Right ventricle myocardium inferior (tissue), 1 donor: Measurements from ENCODE around the gene ESRRG. TPM values are rescaled to one million over a fixed set of nuclear protein-coding genes. Genes with fewer than 3 reads are reported as not detected.
"Not testable (repeated sequence)": the region's sequence is repeated elsewhere in the genome, so short reads cannot be mapped to it uniquely, and the experiment has no call there.

Experiments
- ATAC-seq: fragments of 200-7000 bp; cut with Tn5 transposase; one replicate; pipeline ENCODE4 v1.9.1; 2020; ENCODE audit warnings: mild to moderate bottlenecking, moderate library complexity
- DNase-seq: peaks from one replicate; pipeline ENCODE4 v3.0.0; 2021; ENCODE audit errors: missing footprints
- intact Hi-C: fragments of 100-400 bp; cut with DNase I; formaldehyde crosslinking; loops from one replicate; pipeline ENCODE4 v1.11.0; 2022
- total RNA-seq: library from RNA; stranded (reverse); fragmentation: NEBNext Ultra II Directional; extraction: Animal tissue kit (Norgen Biotek cat#: 25700); gene quantifications from one replicate; pipeline ENCODE4 v1.2.1, GENCODE V29; 2021
- donor health status: DM: no; HTN: yes; CAD: no; lungs with severe emphysema.

The ESRRG gene
- total RNA-seq, 1 donor from 2014 or later, result 46.2 TPM

DNA sequence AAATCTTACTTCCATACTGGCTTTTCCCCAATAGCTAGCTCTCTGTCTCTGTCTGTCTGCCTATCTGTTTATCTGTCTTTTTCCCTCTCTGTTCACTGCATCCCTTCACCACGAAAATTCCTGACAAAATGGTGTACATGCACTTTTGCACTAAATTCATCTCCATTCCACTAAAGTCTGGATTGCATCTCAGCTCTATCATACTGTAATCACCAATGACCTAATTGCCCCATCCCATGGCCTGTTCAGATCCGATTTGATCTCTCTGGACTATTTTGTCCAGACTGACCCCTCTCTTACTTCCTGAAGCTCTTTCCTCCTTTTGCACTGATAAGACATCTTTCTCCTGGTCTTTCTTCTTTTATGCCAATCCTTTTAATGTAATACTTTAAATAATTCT is 187.5 kb downstream of the ESRRG start:
- DNase-seq (no peak), ATAC-seq (no peak)
- intact Hi-C loops, result no loop called here

DNA sequence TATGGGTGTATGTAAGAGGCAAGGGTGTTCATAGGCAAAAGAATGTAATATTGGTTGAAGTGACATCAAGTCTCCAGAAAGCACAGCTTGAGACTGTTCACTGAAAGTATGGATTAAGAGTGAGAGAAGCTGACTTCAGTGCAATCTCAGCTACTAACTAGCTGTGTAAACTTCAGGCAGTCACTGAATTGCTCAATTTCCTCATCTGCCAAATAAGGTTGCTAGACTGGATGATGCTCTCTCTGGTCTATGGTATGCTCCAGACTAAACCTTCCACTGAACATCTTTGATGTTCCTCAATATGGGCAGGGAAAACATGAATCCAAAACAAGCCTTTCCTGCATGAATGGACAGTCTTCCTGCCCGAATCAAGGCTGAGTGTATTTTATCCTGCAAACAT is 188.2 kb downstream of the ESRRG start:
- ATAC-seq (no peak), DNase-seq (no peak)
- intact Hi-C loops, result no loop called here

DNA sequence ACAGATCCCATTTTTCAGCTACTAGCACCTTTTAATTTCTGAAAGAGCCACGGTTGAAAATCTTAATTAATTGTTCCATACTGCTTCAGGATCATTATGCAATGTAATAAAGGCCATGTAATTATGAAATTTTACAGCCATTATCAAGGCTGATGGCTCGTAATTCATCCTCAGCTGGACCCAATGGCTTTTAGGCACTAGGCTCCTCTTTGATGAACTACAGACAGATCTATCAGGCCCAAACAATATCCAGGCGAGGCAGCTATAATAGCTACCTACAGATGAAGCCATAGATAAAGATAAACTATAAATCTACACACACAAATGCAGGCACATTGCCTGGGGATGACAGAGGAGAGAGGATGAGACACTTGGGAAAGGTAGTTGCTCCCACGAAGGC is 189.5 kb downstream of the ESRRG start:
- intact Hi-C loops, result no loop called here
- no peak for ATAC-seq
- no peak for DNase-seq

DNA sequence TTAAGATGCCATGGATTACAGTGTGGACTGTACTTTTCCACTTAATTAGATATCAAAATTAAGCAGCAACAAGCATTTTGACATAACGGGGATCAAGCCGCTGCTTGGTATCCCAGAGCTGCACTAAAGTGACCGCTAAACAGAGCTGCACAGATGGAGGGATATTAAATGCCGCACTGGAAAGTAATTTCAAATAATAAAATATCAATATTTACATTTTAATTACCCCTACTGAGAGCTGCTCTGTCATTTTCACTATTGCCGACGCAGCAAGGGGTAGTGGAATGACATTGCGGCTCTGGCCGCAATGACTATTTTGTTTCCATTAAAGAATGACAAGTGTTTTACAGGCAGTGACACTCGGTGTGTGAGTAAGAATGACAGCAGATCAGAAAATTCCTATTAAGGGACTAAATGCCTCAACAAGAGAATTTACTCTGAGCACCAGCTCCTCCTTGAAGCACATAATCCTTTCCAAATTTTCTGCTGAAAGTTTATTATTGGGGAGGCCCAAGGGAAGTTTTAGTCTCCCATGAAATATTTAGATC is 190.9 kb downstream of the ESRRG start:
- DNase-seq (no peak), ATAC-seq (no peak)
- intact Hi-C loops, result no loop called here

DNA sequence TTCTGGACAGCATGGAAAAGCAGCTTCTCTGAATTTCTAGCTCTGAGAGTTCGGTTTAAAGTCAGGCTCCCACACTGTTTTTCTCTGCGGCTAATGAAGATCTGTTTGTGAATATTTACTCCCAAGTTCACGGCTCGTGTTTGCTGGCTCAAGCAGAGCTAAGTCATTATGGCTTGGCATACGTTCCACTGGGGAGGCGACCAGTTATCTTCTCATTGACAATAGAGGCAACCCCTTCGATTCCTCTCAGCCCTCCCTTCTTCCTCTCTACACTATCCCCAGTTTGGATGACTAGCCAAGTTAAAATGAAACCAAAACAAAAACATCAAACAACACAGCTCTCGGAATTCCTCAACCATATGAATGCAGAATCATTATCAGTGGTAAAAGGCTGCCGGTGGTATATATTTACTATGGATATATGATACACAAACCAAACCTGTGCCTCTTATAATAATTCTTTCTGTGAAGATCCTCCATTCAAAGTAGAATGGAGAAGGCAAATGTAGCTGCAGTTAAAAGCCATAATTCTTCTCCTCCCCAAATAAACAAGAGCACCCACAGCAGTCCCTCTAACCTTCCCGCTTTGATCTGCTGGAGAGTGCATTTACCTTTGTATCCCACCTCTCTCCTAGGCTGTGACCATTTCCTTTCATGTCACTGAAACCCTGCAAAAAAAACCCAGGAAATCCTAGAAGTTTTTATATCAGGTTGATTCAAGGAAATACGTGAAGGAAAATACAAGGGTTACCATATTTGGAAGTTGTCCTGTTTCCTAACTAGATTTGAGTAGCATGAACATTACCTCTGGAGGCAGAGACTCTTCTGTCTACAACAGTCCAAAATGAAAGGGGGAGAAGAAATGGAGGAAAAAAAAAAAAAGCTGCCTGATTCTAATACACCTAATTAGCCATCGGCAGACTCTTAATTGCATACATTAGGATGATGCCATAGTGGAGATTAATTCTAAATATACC is 191.7 kb downstream of the ESRRG start:
- ATAC-seq (peak; percentile 46), DNase-seq (no peak)
- intact Hi-C loops, result no loop called here

DNA sequence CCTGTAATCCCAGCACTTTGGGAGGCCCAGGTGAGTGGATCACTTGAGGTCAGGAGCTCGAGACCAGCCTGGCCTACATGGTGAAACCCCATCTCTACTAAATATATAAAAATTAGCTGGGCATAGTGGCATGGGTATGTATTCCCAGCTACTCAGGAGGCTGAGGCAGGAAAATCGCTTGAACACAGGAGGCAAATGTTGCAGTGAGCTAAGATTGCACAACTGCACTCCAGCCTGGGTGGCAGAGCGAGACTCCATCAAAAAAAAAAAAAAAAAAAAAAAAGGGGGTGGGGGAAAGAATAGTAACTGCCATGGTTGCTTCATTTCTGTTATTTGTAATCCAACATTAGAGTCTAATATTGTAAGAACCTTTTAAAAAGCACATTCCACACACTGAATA is 193.4 kb downstream of the ESRRG start:
- DNase-seq, intact Hi-C loops: not testable (repeated sequence)

DNA sequence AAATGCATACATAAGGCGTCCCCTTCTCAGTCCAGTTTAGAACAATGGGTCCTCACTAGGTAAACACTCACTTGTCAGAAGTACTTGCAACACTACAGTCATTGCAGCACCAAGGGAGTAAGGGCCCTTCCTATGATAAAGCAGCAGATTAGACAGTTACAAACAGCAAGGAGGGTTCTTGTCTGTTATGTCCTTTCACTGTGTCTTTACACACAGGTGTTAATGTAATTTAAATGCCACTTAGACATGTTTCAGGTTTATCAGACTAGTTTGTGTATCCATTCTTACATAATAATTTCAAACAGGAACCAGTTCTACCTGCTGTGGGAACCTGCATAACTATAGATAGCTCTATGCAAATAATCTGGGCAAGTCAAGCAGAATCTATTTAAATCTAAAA is 194.4 kb downstream of the ESRRG start:
- no peak for DNase-seq
- intact Hi-C loops, result no loop called here
- ATAC-seq, result no peak

More for the DNA sequence above, 193.4 kb downstream of the ESRRG start:
- not testable (repeated sequence) for ATAC-seq

DNA sequence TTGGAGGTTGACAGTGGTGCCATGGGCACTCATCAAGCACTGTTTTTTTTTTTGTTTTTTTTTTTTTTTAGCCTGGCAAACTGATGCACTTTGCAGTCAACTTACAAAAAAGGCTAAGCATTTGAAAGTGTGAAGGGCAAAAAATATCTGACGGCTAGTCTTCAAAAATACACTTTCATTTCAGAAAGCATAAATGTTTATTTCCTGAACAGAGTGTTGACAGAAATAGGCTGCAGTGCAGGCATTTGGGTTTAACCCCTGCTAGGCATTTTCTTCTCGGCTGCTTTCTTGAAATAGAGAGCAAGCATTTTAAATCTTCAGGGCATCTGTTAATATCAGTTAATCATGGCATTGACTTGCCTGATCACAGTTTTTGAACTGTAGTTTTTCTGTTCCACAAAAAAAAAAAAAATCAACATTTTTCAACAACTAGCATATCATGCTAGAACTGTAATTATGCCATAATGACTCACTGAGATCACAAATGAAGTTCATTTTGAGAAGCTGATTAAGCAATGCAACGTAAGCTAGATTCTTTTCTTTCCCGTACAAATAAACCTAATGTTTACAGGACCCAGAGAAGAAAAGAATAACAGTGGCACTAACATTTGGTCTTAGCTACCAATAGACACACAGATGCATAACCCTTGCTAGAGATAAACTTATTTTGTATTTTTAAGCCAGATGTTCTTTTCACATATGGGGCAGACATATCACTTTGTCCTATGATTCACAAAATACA is 199.6 kb downstream of the ESRRG start:
- ATAC-seq (no peak), DNase-seq (no peak)
- intact Hi-C loops, result no loop called here

DNA sequence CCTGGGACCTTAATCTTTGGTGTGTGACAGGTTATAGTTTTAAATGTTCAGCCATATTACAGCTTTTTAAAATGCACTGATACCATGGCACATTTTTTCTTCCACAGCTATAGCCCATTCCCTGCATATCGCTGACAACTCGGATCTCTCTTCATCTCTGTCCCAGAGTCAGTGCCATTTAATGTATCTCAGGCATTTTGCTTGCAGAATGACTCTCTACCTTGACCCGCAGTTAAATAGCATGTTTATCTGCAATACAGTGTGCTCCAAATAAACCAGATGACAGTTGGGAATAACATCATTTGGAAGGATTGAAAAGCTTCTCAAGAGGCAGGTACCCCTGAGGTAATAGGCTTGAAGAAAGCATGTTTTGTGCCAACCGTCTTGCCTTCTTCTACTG is 200.2 kb downstream of the ESRRG start:
- intact Hi-C loops, result no loop called here
- DNase-seq (no peak), ATAC-seq (no peak)

DNA sequence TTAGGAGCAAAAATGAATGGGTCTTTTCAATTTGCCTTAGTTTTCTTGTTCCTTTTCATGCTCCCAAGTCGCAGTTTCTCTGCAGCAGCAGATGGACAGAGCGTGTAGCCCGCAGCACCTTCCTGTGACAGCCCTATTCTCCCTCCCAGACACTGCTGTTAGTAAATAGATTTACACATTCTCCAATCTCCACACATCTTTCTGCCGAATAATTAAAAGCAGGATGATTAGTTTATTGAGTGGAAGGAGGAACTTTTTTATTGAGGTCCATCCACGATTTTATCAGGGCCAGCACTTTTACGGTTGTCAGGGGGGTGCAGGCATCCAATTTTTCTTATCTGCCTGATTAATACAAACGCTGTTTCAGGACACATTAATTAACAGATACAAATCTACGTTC is 201.8 kb downstream of the ESRRG start:
- DNase-seq (no peak), ATAC-seq (no peak)
- intact Hi-C loops, result no loop called here

DNA sequence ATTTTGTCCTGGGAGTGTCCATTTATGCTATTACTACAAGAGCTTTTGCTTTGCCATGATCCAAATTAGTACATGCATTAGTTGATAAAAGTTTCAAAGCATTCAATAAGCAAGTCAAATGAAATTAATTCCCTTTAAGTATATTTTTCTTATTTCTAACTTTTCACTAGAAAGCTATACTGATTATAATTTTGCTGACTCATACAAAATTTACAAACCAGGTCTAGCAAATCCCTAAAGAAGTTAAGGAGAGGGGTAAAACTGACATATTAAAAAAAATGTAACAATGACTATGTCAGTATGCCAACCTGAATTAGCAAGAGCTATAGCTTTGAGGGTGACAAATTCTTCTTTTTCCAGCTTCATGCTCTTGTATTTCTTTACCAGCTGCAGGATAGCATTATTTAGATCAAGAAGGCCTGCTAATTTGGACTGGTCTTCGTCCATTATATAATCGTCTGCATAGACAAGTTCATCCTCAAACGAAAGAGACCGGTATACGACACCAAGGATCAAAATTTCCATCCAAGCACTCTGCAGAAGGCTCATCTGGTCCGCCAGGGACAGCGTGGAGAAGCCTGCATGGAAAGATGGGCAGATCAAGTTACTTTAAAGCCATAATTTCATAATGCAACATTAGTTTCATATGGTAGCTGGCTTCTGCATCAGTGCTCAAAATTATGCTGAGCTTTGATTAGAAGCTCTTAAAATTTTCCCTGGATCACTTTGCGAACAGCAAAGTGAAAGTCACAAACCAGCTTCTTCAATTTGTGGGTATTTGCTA is 204.2 kb downstream of the ESRRG start:
- no peak for ATAC-seq
- DNase-seq, result no peak
- intact Hi-C loops, result no loop called here

DNA sequence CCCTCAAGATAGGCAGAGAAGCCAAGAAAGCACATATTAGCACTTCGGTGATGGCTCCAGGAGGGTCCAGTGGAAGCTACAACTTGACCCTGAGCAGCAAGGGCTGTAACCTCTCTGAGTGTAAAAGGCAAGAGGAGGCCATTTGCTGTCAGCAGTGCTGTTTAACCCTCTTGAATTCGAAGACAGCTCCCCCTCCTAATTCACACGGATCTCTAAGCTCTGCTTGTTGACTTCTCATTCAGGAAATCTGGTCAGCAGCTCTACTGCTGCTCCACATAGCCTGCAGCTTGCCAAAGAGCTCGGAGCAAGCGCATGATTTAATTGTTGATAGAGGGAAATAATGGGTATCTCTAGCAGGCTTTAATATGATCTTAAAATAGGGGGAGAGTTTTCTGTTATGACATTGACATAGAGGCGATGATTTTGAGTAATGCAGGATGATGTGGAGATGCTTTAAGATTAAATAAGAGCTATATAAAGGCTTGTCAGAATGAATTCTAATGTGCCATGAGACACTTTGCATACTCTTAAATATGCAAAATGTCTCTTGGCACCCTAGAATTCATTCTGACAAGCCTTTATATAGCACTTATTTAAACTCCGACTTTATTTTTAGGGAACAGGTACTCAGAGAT is 220.6 kb downstream of the ESRRG start:
- ATAC-seq (no peak), DNase-seq (no peak)
- intact Hi-C loops, result no loop called here

DNA sequence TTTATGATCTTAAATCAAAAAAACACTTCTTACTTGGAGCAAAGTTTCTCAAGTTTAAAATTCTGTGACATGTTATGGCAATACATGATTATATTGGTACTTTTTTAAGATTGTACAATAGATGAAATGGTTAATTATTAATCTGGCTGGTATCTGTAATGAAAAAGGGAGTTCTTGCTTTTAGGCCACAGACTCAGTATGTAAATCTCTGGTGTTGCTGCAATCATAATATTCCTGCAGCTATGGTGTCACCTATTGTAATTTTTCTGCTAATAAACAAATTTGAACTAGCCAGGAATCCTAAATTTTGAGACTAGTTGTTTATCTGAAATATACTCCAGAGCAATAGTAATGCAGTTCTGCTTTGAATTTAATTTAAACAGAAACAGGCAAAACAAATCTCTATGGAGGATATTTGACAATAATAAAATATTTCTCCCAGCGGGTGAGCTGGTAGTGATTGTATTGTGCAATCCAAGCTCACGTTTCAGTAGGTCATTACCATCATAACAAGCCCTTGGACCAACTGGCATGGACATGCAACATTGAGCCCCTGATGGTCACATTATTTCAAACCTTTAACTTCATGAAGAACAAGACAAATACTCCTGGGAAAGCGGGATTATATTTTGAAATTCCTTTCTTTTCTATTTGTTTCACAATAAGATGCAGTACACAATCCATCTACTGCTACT is 222.8 kb downstream of the ESRRG start:
- intact Hi-C loops, result no loop called here

DNA sequence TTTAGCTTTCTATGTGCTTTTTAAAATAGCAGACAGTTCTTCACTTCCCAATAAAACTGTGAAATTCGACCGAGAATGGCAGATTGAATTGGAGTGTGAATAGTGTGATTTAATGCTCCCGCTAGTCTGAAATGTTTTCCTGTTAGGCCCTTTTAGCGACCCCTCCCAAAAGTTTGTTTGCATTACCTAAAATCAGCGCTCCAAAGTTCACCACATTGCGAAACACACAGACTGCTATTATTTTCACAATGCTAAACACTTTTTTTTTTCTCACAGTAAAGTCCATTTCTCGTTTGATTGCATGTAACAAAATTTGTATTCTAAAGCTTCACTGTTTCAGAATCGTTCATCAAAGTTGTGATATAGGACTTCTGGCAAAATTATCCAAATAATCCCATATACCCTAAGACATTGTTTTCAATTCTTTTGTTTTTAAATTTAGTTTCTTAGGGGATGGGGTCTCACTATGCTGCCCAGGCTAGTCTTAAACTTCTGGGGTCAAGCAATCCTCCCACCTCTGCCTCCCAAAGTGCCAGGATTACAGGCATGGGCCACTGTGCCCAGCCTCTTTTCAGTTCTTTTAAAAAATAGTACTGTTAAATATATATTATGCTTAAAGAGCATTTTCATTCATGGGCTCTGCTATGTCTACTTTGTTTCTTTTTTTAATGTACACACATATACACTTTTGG is 223.5 kb downstream of the ESRRG start:
- DNase-seq (no peak), ATAC-seq (no peak)
- intact Hi-C loops, result no loop called here

More for the DNA sequence above, 222.8 kb downstream of the ESRRG start:
- no peak for ATAC-seq
- no peak for DNase-seq

DNA sequence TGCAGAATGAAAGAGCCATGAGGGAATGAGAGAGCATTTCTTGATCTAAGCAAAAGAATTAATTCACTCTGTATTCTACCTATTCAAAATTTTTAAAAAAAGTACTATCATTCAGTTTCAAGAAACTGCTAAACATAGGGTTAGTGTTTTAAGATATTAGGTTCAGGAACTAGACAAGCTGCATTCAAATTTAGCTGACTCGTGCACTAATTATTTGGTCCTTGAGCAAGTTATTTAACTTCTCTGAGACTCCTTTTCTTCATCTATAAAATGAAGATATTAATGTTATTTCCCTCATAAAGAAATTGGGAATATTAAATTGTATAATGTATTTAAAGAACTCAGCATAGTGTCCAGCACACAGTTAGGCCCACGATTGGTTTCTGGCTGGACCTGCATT is 225.0 kb downstream of the ESRRG start:
- DNase-seq (no peak), ATAC-seq (no peak)
- intact Hi-C loops, result no loop called here

DNA sequence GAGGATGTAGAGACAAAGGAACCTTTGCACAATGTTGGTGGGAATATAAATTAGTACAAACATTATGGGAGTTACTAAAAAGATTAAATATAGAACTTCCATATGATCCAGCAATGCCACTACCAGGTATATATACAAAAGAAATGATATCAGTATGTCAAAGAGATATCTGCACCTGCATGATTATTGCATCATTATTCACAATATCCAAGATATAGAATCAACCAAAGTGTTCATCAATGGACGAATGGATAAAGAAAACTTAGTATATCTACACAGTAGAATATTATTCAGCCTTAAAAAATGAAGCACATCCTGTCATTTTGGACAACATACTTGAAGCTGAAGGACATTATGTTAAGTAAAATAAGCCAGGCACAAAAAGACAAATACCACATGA is 238.2 kb downstream of the ESRRG start:
- DNase-seq (no peak), ATAC-seq (no peak)
- intact Hi-C loops, result no loop called here

DNA sequence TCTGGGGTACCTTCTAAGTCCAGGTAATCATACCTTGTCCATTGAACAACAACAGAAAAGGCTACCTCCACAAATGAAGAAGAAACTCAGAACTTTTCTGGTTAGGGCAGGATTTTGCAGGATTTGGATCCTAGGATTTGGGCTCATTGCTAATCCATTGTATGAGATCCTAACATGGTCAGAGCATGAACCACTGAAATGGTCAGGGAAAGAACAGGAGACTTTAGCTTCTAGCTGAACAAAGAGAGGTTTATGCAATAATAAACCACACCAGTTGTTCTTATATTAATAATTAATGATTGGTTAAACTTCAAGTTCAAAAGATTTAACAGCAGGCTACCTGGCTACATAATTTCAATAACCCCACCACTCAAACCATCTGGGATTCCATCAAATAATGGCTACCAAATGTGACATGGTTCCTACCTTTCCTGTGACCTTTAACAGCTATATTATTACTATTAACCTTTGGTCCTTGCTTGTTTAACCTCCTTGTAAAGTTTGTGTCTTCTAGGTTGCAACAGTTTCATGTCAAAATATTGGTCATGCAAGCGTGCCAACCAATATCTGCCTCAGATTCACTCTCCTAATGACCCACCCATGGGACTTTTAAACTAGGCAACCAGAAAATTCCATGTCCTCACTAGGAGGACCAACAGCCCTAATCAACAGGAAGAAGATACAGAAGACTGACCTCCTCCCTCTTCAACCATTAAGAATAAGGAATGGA is 239.4 kb downstream of the ESRRG start:
- intact Hi-C loops, result no loop called here
- no peak for ATAC-seq
- DNase-seq, result no peak
